ENCODE measurements around the gene RET. TPM values are rescaled to one million over a fixed set of nuclear protein-coding genes. Genes with fewer than 3 reads are reported as not detected.

RET gene
- total and polyA plus RNA-seq, 2 of the 8 experiments (the other 6 are each of a cell fraction or from before 2014, with no cell fraction given), result 6.7 to 8.4 TPM

DNA sequence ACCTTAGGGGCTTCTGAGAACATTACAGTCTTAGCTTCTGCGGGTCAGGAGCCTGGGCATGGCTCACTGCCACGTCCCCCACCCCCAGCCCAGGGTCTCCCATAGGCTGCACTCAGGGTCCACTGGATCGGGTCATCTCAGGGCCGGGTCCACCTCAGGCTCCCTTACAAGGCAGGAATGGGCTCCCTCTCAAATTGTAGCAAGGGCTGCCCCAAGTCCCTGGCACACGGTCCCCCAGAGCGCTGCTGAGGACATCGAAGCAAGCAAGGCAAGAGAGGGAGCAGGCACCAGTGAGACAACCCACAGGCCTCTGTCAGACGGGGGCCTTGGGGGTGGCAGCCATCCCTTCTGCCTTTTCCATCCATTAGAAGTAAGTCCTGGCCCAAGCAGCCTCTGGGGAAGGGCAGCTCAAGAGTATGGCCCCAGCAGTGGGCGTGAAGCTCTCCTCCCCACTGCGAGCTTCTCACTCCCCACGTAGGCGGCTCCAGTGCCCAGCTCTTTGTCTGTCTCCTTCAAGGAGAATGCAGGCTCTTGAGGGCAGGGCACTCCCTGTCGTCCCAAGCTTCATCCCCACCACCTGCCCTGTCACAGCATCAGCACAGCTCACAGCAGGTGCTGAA, 18.0 kb upstream of the RET start (continued):
- TF ChIP-seq RAD21 (IDR thresholded peaks at IDR 0.05 in 1 of 2, conservative IDR thresholded peaks at IDR 0.05 in 1 of 2; ENCODE audit: low read depth in 2 of 2, low read length in 2 of 2), result no peak

Measured in H1 (cell line).